Activated CD4-positive, alpha-beta T cell treated with anti-CD3 and anti-CD28 coated beads, Interleukin-2, amount 50 U/mL, for 16 hours (primary cell): ENCODE results near the gene TTLL9.
"Not testable (repeated sequence)": the region's sequence is repeated elsewhere in the genome, so short reads cannot be mapped to it uniquely, and the experiment has no call there.

ENCODE experiments used
- DNase-seq: peaks from one replicate; pipeline ENCODE4 v3.0.0-alpha.2; 2020

TTLL9 gene

GRCh38 chr20:31890646-31891045, 20.2 kb downstream of the TTLL9 start:
- no peak for DNase-seq

DNA sequence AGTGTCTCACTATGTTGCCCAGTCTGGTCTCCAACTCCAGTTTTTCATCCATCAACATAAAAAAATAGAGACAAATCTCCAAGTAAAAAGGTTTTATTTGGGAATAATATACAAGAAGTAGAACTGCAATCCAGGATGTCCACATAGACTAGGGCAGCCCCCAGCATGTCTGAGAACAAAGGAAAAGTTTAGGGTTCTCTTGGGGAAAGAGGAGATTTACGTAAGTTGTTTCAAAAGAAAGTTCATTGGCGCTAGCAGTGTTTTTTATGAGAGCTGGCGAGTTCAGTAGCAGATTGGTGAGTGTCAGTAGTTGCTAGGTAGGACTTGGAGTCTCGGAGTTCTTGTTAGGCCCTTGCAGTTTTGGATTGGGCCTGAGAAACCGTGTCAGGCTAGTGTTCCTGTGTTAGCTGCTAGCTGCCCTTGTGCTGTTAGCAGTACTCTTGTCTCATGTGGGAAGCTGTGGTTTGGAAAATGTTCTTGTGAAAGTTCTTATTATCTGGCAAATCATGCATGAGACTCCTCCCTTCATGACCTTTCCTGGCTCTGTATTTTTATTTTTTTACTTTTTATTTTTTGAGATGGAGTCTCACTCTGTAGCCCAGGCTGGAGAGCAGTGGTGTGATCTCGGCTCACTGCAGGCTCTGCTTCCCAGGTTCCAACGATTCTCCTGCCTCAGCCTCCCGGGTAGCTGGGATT, 24.7 kb downstream of the TTLL9 start:
- peak; percentile 36 for DNase-seq

DNA sequence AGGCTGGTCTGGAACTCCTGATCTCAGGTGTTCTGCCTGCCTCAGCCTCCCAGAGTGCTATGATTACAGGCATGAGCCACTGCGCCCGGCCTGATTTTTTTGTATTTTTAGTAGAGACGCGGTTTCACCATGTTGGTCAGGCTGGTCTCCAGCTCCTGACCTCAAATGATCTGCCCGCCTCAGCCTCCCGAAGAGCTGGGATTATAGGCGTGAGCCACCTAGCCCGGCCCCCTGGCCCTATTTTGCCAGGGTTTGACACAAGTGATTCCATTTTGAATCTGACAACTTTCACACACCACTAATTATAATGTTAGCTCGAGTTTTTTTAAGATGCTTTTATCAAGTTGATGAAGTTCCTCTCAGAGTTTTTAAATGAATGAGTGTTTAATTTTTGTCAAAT, 25.6 kb downstream of the TTLL9 start:
- no peak for DNase-seq

DNA sequence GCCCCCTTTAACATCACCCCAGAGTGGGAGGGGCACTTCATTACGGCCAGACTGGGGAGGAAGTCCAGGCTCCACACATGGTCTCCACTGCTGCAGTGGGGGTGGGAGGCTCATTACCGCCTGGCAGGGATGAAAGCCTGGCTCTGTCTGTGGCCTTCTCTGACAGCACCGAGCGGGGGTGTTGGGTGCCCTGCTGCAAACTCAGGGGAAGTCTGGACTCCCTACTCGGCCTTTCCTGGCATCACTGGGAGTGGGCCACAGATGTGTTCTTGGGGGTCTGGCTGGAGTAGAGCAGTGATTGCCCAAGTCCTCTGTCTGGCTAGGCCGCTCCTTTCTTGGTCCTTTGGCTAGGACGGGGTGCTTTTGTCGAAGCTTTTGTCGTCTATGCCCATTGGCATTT, 27.1 kb downstream of the TTLL9 start:
- no peak for DNase-seq

GRCh38 chr20:31901615-31902014, 31.2 kb downstream of the TTLL9 start:
- DNase-seq: no peak

DNA sequence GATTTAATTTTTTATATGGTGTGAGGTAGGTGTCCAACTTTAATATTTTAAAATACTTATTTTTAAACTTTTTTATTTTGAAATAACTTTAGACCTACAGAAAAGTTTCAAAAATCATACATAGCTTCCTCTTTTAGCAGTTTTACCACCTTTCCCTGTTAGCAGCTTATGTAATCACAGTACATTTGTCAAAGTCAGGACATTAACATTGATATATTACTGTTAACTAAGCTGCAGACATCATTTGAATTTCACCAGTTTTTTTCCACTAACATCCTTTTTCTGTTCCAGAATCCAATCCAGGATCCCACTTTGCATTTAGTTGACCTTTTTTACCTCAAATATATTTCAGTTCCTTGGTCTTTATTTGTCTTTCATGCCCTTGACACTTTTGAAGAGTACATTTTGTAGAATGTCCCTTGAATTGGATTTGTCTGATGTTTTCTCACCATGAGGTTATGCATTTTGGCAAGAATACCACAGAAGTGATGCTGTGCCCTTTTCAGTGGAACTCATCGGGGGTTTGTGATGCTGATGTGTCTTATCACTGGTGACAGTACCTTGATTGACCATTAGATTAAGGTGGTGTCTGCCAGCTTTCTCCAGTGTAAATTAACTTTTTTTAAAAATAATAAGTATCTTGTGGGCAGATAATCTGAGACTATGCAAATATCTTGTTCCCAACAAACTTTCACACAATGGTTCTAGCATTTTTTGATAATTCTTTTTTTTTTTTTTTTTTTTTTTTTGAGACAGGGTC, 33.4 kb downstream of the TTLL9 start:
- DNase-seq: no peak

- DNase-seq: no peak
These were observed 35.6 kb downstream of the TTLL9 start for GRCh38 chr20:31906001-31906400.

DNA sequence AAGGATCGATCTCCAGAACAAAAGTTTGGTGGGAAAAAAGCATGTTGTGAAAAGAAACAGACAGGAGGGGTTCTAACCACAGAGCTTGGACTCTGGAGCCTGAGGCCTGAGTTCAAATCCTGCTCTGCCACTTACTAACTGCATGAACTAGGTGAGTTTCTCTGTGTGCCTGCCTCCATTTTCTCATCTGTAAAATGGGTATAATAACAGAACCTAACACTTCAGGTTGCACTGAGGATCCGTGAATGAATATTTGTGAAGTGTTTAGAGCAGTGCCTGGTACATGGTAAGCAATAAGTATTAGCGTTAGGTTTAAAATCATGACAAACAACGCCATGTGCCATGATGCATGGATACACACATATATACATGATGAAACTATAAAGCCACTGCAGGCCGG, 36.6 kb downstream of the TTLL9 start:
- DNase-seq: no peak

GRCh38 chr20:31908016-31908415, 37.6 kb downstream of the TTLL9 start:
- DNase-seq: no peak

- no peak for DNase-seq
These were observed 38.0 kb downstream of the TTLL9 start for GRCh38 chr20:31908424-31908823.

- DNase-seq: no peak
These were observed 39.0 kb downstream of the TTLL9 start for GRCh38 chr20:31909253-31910070.

- no peak for DNase-seq
These were observed 39.8 kb downstream of the TTLL9 start for GRCh38 chr20:31910071-31910803.

GRCh38 chr20:31913431-31914157, 43.2 kb downstream of the TTLL9 start:
- DNase-seq: no peak

- DNase-seq: no peak
These were observed 43.7 kb downstream of the TTLL9 start for GRCh38 chr20:31914170-31914569.

- no peak for DNase-seq
These were observed 45.3 kb downstream of the TTLL9 start for GRCh38 chr20:31915491-31916280.

DNA sequence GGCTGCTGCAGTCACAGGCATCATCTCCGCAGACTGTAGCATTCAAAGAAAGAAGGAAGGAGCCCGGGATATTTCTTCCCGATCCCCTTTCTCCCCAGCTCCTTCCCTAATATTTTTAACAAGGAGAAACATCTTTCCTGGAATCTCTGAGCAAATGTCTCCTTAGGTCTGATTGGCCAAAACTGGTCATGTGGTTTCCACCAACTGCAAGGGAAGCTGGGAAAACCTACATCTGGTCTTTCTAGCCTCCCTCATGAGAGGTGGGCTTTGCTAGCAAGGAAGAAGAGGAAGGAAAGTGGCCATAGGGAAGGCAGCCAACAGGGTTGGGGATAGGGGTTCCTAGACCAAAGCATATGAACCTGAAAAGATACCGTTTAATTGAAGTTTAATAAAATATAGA, 46.3 kb downstream of the TTLL9 start:
- no peak for DNase-seq

- not testable (repeated sequence) for DNase-seq
These were observed 47.6 kb downstream of the TTLL9 start for GRCh38 chr20:31917962-31918412.

DNA sequence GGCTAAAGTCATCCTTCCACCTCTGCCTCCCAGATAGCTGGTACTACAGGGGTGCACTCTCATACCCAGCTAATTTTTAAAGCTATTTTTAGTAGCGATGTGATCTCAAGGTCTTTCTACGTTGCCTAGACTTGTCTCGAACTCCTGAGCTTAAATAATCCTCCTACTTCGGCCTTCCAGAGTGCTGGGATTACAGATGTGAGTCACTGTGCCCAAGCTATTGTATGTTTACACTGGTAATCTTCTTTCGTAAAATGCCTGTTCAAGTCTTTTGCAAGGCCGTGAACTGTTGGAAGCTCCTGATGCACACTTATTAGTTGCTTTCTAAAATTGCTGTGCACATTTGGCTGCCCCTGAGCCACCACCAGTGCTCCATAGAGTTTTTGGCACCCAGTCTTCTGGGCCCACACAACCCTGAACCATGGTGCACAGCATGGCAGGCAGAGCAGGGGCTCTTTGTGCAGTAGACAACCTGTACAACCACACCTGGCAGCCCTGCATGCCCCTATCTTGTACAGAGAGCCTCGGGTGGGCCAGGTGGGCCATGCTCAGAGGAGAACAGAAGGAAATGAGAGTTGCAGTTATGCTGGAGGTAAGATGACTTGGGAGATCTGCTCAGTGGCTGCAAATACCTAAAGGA, 48.2 kb downstream of the TTLL9 start:
- no peak for DNase-seq

- no peak for DNase-seq
These were observed 49.1 kb downstream of the TTLL9 start for GRCh38 chr20:31919410-31920155.

- DNase-seq: no peak
These were observed 49.9 kb downstream of the TTLL9 start for GRCh38 chr20:31920275-31920855.
